Activated naive CD8-positive, alpha-beta T cell treated with anti-CD3 and anti-CD28 coated beads, Interleukin-2, amount 10 ng/mL, durations not matched to agents 7 days and 5 days (primary cell): Measurements from ENCODE around the gene PIGS. TPM values are rescaled to one million over a fixed set of nuclear protein-coding genes. Genes with fewer than 3 reads are reported as not detected.

Source experiments
- ATAC-seq: fragments of 150-1000 bp; cut with Tn5 transposase; one replicate; pipeline ENCODE4 v1.10.0; 2021; ENCODE audit warnings: low read depth, moderate library complexity
- POLR2A ChIA-PET: fragments of 350-600 bp; sonication (Branson Sonifier 250); formaldehyde crosslinking; loops from one replicate; lab custom pipeline; 2021; ENCODE audit warnings: antibody characterized with exemption; lab: Charles Lee
- DNase-seq: peaks from one replicate; pipeline ENCODE4 v3.0.0; 2021
- H3K27ac Mint-ChIP-seq: one replicate; pipeline ENCODE4 v1.8.0; 2022; ENCODE audit warnings: mild to moderate bottlenecking, mixed read lengths
- H3K27me3 Mint-ChIP-seq: one replicate; pipeline ENCODE4 v1.8.0; 2022; ENCODE audit warnings: mild to moderate bottlenecking, moderate library complexity, mixed read lengths
- H3K36me3 Mint-ChIP-seq: one replicate; pipeline ENCODE4 v1.8.0; 2021; ENCODE audit warnings: mild to moderate bottlenecking, mixed read lengths
- H3K4me1 Mint-ChIP-seq: one replicate; pipeline ENCODE4 v1.8.0; 2021; ENCODE audit warnings: mixed read lengths
- H3K4me3 Mint-ChIP-seq: one replicate; pipeline ENCODE4 v1.8.0; 2022; ENCODE audit warnings: mild to moderate bottlenecking, moderate library complexity, mixed read lengths
- H3K9me3 Mint-ChIP-seq: one replicate; pipeline ENCODE4 v1.8.0; 2021; ENCODE audit warnings: mixed read lengths
- total RNA-seq, 2 experiments: library from RNA; stranded (reverse); gene quantifications; one replicate each; pipeline ENCODE4 v1.2.3, GENCODE V29; 2021

The PIGS gene
- total RNA-seq, 2 experiments from 2014 or later: 60.5 to 63.1 TPM

- Mint-ChIP-seq H3K27me3 (no peaks in the 10 kb centered on the region), H3K27ac (peak within 1 kb of the TSS; percentile 93), H3K4me3 (peak within 1 kb of the TSS; percentile 90), H3K36me3 (peaks cover 13% of the 10 kb centered on the region), H3K4me1 (peaks cover 16% of the 10 kb centered on the region), H3K9me3 (no peaks in the 10 kb centered on the region)
- DNase-seq: peak; percentile 98
- POLR2A ChIA-PET: interaction anchor here (0.8 to 2.7 kb wide), 13 partner anchors 8 to 353 kb away, joined by 3 to 33 read pairs (median 5); partner anchors contain the start of genes ALDOC, BLTP2, PIGS and SDF2
- peak; percentile 92 for ATAC-seq
Measured at GRCh38 chr17:28598799-28599310, 27.5 kb upstream of the PIGS start, which contains the start of gene SPAG5. TSS of gene SPAG5 (minus strand) at chr17:28599025. CDS start at chr17:28598946, 79 bp downstream.

- Mint-ChIP-seq H3K36me3 (peaks cover 13% of the 10 kb centered on the region), H3K27me3 (no peaks in the 10 kb centered on the region), H3K27ac (peak overlapping the region; percentile 93), H3K4me3 (peak overlapping the region; percentile 90), H3K9me3 (no peaks in the 10 kb centered on the region), H3K4me1 (peaks cover 16% of the 10 kb centered on the region)
- DNase-seq: no peak
- POLR2A ChIA-PET: interaction anchor here (0.8 to 2.7 kb wide), 7 partner anchors 9 to 273 kb away, joined by 3 to 33 read pairs (median 3); partner anchors contain the start of genes ALDOC and PIGS
- ATAC-seq: peak; percentile 10
Measured at GRCh38 chr17:28598389-28598788, 27.1 kb upstream of the PIGS start.

GRCh38 chr17:28597606-28598383 lies 26.5 kb upstream of the PIGS start:
- POLR2A ChIA-PET: interaction anchor here (0.8 to 2.7 kb wide), 6 partner anchors 8 to 114 kb away, joined by 3 to 33 read pairs (median 3); partner anchors contain the start of genes ALDOC and PIGS
- Mint-ChIP-seq H3K27ac (peak overlapping the region; percentile 93), H3K4me1 (peaks cover 16% of the 10 kb centered on the region), H3K9me3 (no peaks in the 10 kb centered on the region), H3K36me3 (peaks cover 18% of the 10 kb centered on the region), H3K27me3 (no peaks in the 10 kb centered on the region), H3K4me3 (peak overlapping the region; percentile 90)
- no peak for ATAC-seq
- DNase-seq: no peak

GRCh38 chr17:28592260-28592659 lies 20.9 kb upstream of the PIGS start:
- H3K27me3 Mint-ChIP-seq: no peaks in the 10 kb centered on the region
- no peak for DNase-seq
- ATAC-seq: no peak
- POLR2A ChIA-PET: no interaction called here
- no peak overlapping the region for H3K4me3 Mint-ChIP-seq
- peaks cover 4% of the 10 kb centered on the region for H3K4me1 Mint-ChIP-seq
- H3K9me3 Mint-ChIP-seq: no peaks in the 10 kb centered on the region
- peaks cover 31% of the 10 kb centered on the region for H3K36me3 Mint-ChIP-seq
- H3K27ac Mint-ChIP-seq: no peak overlapping the region

- DNase-seq: no peak
- Mint-ChIP-seq H3K27ac (no peak overlapping the region), H3K36me3 (peaks cover 12% of the 10 kb centered on the region), H3K9me3 (no peaks in the 10 kb centered on the region), H3K4me3 (no peak overlapping the region), H3K27me3 (no peaks in the 10 kb centered on the region), H3K4me1 (no peaks in the 10 kb centered on the region)
- no peak for ATAC-seq
- POLR2A ChIA-PET: no interaction called here
Measured at GRCh38 chr17:28585851-28586250, 14.5 kb upstream of the PIGS start.

- no peaks in the 10 kb centered on the region for H3K9me3 Mint-ChIP-seq
- POLR2A ChIA-PET: interaction anchor here (1.0 kb wide), 1 partner anchor 14 kb away, joined by 3 read pairs; no protein-coding TSS in a partner anchor
- H3K36me3 Mint-ChIP-seq: peaks cover 16% of the 10 kb centered on the region
- peaks cover 1% of the 10 kb centered on the region for H3K4me1 Mint-ChIP-seq
- H3K4me3 Mint-ChIP-seq: no peak overlapping the region
- no peak overlapping the region for H3K27ac Mint-ChIP-seq
- no peak for DNase-seq
- H3K27me3 Mint-ChIP-seq: no peaks in the 10 kb centered on the region
- no peak for ATAC-seq
Measured at GRCh38 chr17:28584434-28584833, 13.1 kb upstream of the PIGS start.

- Mint-ChIP-seq H3K4me3 (no peak overlapping the region), H3K36me3 (peaks cover 15% of the 10 kb centered on the region), H3K9me3 (no peaks in the 10 kb centered on the region), H3K27ac (no peak overlapping the region), H3K27me3 (no peaks in the 10 kb centered on the region), H3K4me1 (peaks cover 1% of the 10 kb centered on the region)
- DNase-seq (no peak), ATAC-seq (no peak)
- POLR2A ChIA-PET: interaction anchor here (2.2 kb wide), 1 partner anchor 11 kb away, joined by 5 read pairs; the partner anchor contains the start of gene PIGS
Measured at GRCh38 chr17:28582513-28582912, 11.2 kb upstream of the PIGS start.

- Mint-ChIP-seq H3K27ac (peak overlapping the region; percentile 10), H3K36me3 (peaks cover 18% of the 10 kb centered on the region), H3K4me1 (peaks cover 9% of the 10 kb centered on the region), H3K4me3 (no peak overlapping the region), H3K27me3 (no peaks in the 10 kb centered on the region), H3K9me3 (no peaks in the 10 kb centered on the region)
- POLR2A ChIA-PET: interaction anchor here (1.2 to 1.5 kb wide), 2 partner anchors 10 to 17 kb away, joined by 3 to 4 read pairs; partner anchors contain the start of gene PIGS
- DNase-seq (no peak), ATAC-seq (no peak)
Measured at GRCh38 chr17:28580959-28581358, 9.6 kb upstream of the PIGS start.

- ATAC-seq (no peak), DNase-seq (no peak)
- no peak overlapping the region for H3K4me3 Mint-ChIP-seq
- H3K36me3 Mint-ChIP-seq: peaks cover 17% of the 10 kb centered on the region
- POLR2A ChIA-PET: interaction anchor here (1.5 kb wide), 1 partner anchor 18 kb away, joined by 3 read pairs; no protein-coding TSS in a partner anchor
- no peaks in the 10 kb centered on the region for H3K9me3 Mint-ChIP-seq
- peaks cover 12% of the 10 kb centered on the region for H3K4me1 Mint-ChIP-seq
- no peak overlapping the region for H3K27ac Mint-ChIP-seq
- no peaks in the 10 kb centered on the region for H3K27me3 Mint-ChIP-seq
Measured at GRCh38 chr17:28579526-28579925, 8.2 kb upstream of the PIGS start.

- Mint-ChIP-seq H3K27ac (no peak overlapping the region), H3K27me3 (no peaks in the 10 kb centered on the region), H3K36me3 (peaks cover 24% of the 10 kb centered on the region), H3K4me1 (peaks cover 12% of the 10 kb centered on the region), H3K4me3 (no peak overlapping the region), H3K9me3 (no peaks in the 10 kb centered on the region)
- DNase-seq (no peak), ATAC-seq (no peak)
- POLR2A ChIA-PET: interaction anchor here (0.5 to 2.3 kb wide), 4 partner anchors 11 to 66 kb away, joined by 3 to 12 read pairs (median 4); partner anchors contain the start of gene BLTP2
Measured at GRCh38 chr17:28578246-28579195, 7.2 kb upstream of the PIGS start.

GRCh38 chr17:28577466-28577824 lies 6.1 kb upstream of the PIGS start:
- no peaks in the 10 kb centered on the region for H3K27me3 Mint-ChIP-seq
- H3K9me3 Mint-ChIP-seq: no peaks in the 10 kb centered on the region
- H3K4me3 Mint-ChIP-seq: no peak overlapping the region
- no peak for ATAC-seq
- POLR2A ChIA-PET: interaction anchor here (0.9 to 3.7 kb wide), 9 partner anchors 19 to 143 kb away, joined by 3 to 33 read pairs (median 6); partner anchors contain the start of genes BLTP2, PROCA1, RPL23A and SPAG5
- peak overlapping the region; percentile 89 for H3K27ac Mint-ChIP-seq
- no peak for DNase-seq
- H3K36me3 Mint-ChIP-seq: peaks cover 24% of the 10 kb centered on the region
- H3K4me1 Mint-ChIP-seq: peaks cover 15% of the 10 kb centered on the region

GRCh38 chr17:28576758-28577465 lies 5.6 kb upstream of the PIGS start, which contains the start of gene ALDOC:
TSS of gene ALDOC (minus strand) at chr17:28576895. CDS start at chr17:28575532, 1,363 bp downstream.
- H3K27ac Mint-ChIP-seq: peak within 1 kb of the TSS; percentile 89
- H3K9me3 Mint-ChIP-seq: no peaks in the 10 kb centered on the region
- DNase-seq: peak; percentile 99
- peaks cover 20% of the 10 kb centered on the region for H3K4me1 Mint-ChIP-seq
- peak within 1 kb of the TSS; percentile 92 for H3K4me3 Mint-ChIP-seq
- H3K27me3 Mint-ChIP-seq: no peaks in the 10 kb centered on the region
- H3K36me3 Mint-ChIP-seq: peaks cover 24% of the 10 kb centered on the region
- ATAC-seq: peak; percentile 88
- POLR2A ChIA-PET: interaction anchor here (0.9 to 3.7 kb wide), 12 partner anchors 11 to 143 kb away, joined by 3 to 33 read pairs (median 4); partner anchors contain the start of genes BLTP2, PROCA1, RPL23A and SPAG5
